ENCODE results near the gene FDX2.
A peak's percentile ranks its signal among the peaks of the same experiment; 100 is the strongest.

Gene FDX2

GRCh38 chr19:10361569-10362011, 45.8 kb upstream of the FDX2 start:
- Histone ChIP-seq H3K4me3 (ENCODE audit: low read depth, low read length) (no peak overlapping the region), H3K27me3 (replicated peaks) (no peaks in the 10 kb centered on the region), H3K27ac (no peak overlapping the region), H3K36me3 (replicated peaks) (peaks cover 61% of the 10 kb centered on the region)
- no peak for DNase-seq
- TF ChIP-seq CTCF (IDR thresholded peaks at IDR 0.05; ENCODE audit: low read depth, low read length, missing control alignments): no peak
- in situ Hi-C loops (cut with HindIII; ENCODE audit: low pct_ligation_motif_present, low sequenced_read_pairs): no loop called here

- H3K27me3 ChIP-seq (replicated peaks): no peaks in the 10 kb centered on the region
- DNase-seq: no peak
- H3K27ac ChIP-seq: no peak overlapping the region
- no peak overlapping the region for H3K4me3 ChIP-seq (ENCODE audit: low read depth, low read length)
- in situ Hi-C loops (cut with HindIII; ENCODE audit: low pct_ligation_motif_present, low sequenced_read_pairs): no loop called here
- peaks cover 62% of the 10 kb centered on the region for H3K36me3 ChIP-seq (replicated peaks)
- TF ChIP-seq CTCF (IDR thresholded peaks at IDR 0.05; ENCODE audit: low read depth, low read length, missing control alignments): no peak
Measured at GRCh38 chr19:10356431-10356830, 40.6 kb upstream of the FDX2 start.

- no peaks in the 10 kb centered on the region for H3K27me3 ChIP-seq (replicated peaks)
- in situ Hi-C loops (cut with HindIII; ENCODE audit: low pct_ligation_motif_present, low sequenced_read_pairs): no loop called here
- H3K4me3 ChIP-seq (ENCODE audit: low read depth, low read length): no peak overlapping the region
- H3K27ac ChIP-seq: no peak overlapping the region
- peaks cover 61% of the 10 kb centered on the region for H3K36me3 ChIP-seq (replicated peaks)
- no peak for TF ChIP-seq CTCF (IDR thresholded peaks at IDR 0.05; ENCODE audit: low read depth, low read length, missing control alignments)
- peak; percentile 30 for DNase-seq
Measured at GRCh38 chr19:10353793-10354391, 38.1 kb upstream of the FDX2 start.

- Histone ChIP-seq H3K36me3 (replicated peaks) (peaks cover 54% of the 10 kb centered on the region), H3K27ac (no peak overlapping the region), H3K4me3 (ENCODE audit: low read depth, low read length) (no peak overlapping the region), H3K27me3 (replicated peaks) (no peaks in the 10 kb centered on the region)
- no peak for TF ChIP-seq CTCF (IDR thresholded peaks at IDR 0.05; ENCODE audit: low read depth, low read length, missing control alignments)
- DNase-seq: no peak
- in situ Hi-C loops (cut with HindIII; ENCODE audit: low pct_ligation_motif_present, low sequenced_read_pairs): no loop called here
Measured at GRCh38 chr19:10352764-10353671, 37.2 kb upstream of the FDX2 start.

- H3K4me3 ChIP-seq (ENCODE audit: low read depth, low read length): no peak overlapping the region
- H3K27me3 ChIP-seq (replicated peaks): no peaks in the 10 kb centered on the region
- TF ChIP-seq CTCF (IDR thresholded peaks at IDR 0.05; ENCODE audit: low read depth, low read length, missing control alignments): no peak
- peak; percentile 13 for DNase-seq
- in situ Hi-C loops (cut with HindIII; ENCODE audit: low pct_ligation_motif_present, low sequenced_read_pairs): no loop called here
- peaks cover 10% of the 10 kb centered on the region for H3K36me3 ChIP-seq (replicated peaks)
- no peak overlapping the region for H3K27ac ChIP-seq
Measured at GRCh38 chr19:10346509-10346908, 30.7 kb upstream of the FDX2 start.
